Fibroblast of mammary gland (primary cell): Measurements from ENCODE around the gene ZC3H4.

Experiments
- DNase-seq: peaks from one replicate; pipeline ENCODE4 v3.0.0-alpha.2; 2010; ENCODE audit warnings: low read depth
- H3K4me3 ChIP-seq: 2 replicates; pipeline ENCODE4 v1.5.1; 2011; ENCODE audit warnings: low read depth, mild to moderate bottlenecking, low read length, moderate library complexity; ENCODE audit not compliant: control insufficient read depth
- CTCF ChIP-seq: conservative IDR thresholded peaks from 2 replicates; pipeline ENCODE4 v1.5.1; 2011; ENCODE audit warnings: low read depth, low read length, inconsistent platforms; ENCODE audit not compliant: control insufficient read depth, insufficient read depth

ZC3H4 gene

GRCh38 chr19:47095476-47096099 is 18.0 kb downstream of the ZC3H4 start:
- TF ChIP-seq CTCF, result no peak
- no peak overlapping the region for H3K4me3 ChIP-seq
- peak; percentile 52 for DNase-seq

GRCh38 chr19:47094557-47095475 is 18.8 kb downstream of the ZC3H4 start:
- no peak for TF ChIP-seq CTCF
- no peak overlapping the region for H3K4me3 ChIP-seq

GRCh38 chr19:47093841-47094240 is 19.7 kb downstream of the ZC3H4 start:
- no peak overlapping the region for H3K4me3 ChIP-seq
- TF ChIP-seq CTCF, result no peak
- DNase-seq, result no peak

More at GRCh38 chr19:47094557-47095475, 18.8 kb downstream of the ZC3H4 start:
- DNase-seq, result no peak

GRCh38 chr19:47093254-47093653 is 20.3 kb downstream of the ZC3H4 start:
- DNase-seq, result peak; percentile 58
- no peak overlapping the region for H3K4me3 ChIP-seq
- no peak for TF ChIP-seq CTCF

GRCh38 chr19:47089767-47090350 is 23.7 kb downstream of the ZC3H4 start:
- H3K4me3 ChIP-seq, result no peak overlapping the region
- no peak for TF ChIP-seq CTCF
- DNase-seq, result no peak

GRCh38 chr19:47086280-47086679 is 27.3 kb downstream of the ZC3H4 start:
- no peak overlapping the region for H3K4me3 ChIP-seq
- DNase-seq, result no peak
- no peak for TF ChIP-seq CTCF
